Measurements from ENCODE around the gene KRT6B.
"Not testable (repeated sequence)": the region's sequence is repeated elsewhere in the genome, so short reads cannot be mapped to it uniquely, and the experiment has no call there.

Gene KRT6B

GRCh38 chr12:52452101-52452500, at the start of gene KRT6B:
Gene KRT6B (minus strand): TSS chr12:52452146. CDS start chr12:52452078, 68 bp downstream.
- DNase-seq (ENCODE audit: low read depth in 2 of 3, low spot score in 2 of 3): no peak

- no peak for DNase-seq (ENCODE audit: low read depth in 2 of 3, low spot score in 2 of 3)
Measured at GRCh38 chr12:52501490-52501889, 49.5 kb upstream of the KRT6B start.

DNA sequence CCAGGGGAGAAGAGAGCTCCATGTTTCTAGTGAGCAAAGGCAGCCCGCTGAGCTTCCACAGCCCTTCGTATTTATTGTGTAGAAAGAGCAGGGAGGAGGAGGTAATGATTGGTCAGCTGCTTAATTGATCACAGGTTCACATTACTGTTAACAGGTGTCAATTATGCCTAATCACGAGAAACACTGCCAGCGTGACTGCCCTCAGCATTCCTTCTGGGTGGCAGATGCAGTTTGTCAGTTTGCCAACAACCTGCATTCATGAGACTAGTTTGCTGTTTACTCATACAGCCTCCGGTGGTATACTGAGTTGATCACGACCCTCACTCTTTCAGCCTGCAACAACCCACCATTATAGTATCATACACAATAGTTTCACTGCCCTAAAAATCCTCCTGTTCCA, 48.6 kb upstream of the KRT6B start:
- DNase-seq (ENCODE audit: low read depth in 2 of 3, low spot score in 2 of 3): not testable (repeated sequence)

- no peak for DNase-seq (ENCODE audit: low read depth in 2 of 3, low spot score in 2 of 3)
Measured at GRCh38 chr12:52499806-52500560, 48.0 kb upstream of the KRT6B start.

- DNase-seq (ENCODE audit: low read depth in 2 of 3, low spot score in 2 of 3): no peak
Measured at GRCh38 chr12:52498946-52499345, 47.0 kb upstream of the KRT6B start.

- DNase-seq (ENCODE audit: low read depth in 2 of 3, low spot score in 2 of 3): no peak
Measured at GRCh38 chr12:52497975-52498374, 46.0 kb upstream of the KRT6B start.

DNA sequence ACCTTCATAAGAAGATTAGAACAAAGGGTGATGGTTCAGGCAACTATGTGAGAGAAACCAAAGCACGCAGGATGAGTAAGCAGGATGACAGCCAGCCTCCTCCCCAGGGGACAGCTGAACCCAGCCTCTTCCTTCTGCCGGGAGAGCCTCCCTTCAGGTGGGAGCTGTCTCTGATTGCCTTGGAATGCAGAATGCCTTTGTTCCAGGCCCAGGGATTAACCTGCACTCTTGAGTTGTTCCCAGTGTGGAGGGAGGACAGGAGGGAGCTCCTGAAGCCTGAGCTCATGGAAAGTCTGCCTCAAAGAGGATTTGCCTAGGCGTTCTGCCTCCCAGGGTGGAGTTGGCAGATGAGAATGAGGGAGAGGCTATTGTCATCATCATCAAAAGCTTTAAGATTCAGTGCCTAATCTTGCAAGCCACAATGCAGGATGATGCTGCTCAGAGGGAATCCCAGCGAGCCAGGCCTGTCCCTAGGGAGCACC, 44.7 kb upstream of the KRT6B start:
- no peak for DNase-seq (ENCODE audit: low read depth in 2 of 3, low spot score in 2 of 3)

DNA sequence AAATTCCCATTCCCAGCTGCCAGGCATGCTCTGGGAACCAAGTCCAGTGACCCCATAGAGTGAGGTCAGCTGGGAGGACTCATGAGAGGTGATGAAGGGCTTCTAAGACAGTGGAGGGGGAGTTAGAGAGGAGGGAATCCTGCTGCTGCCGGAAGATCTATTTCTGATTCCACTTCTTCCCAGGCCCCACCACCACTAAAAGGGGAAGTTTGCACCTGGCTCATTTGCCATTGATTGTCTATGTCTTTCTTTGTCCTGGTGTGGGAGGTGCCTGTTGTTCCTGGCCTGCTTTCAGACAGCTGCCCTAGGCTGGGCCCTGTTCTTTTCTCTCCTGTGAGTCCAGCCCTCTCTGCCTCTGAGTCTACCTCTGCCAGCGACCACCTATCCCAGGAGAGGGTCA, 44.1 kb upstream of the KRT6B start:
- no peak for DNase-seq (ENCODE audit: low read depth in 2 of 3, low spot score in 2 of 3)

DNA sequence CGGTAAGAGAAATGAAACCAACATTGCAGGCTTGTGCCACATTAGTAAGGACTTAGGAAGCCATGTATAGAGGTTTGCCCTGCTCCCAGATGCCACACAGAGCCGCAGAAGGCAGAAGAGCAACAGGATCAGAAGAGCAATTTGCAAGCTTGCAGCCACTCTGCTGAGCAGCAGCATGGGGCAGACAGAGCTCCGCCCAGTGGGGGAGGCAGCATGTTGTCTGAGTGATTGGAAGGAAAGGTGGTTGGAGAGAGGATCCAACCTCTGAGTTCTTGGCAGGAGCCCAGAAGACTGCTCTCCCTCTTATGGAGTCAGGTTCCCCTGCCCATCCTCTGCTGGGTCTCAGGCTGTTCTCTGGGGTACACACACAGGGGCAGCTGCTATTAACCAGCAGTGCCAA, 43.4 kb upstream of the KRT6B start:
- DNase-seq (ENCODE audit: low read depth in 2 of 3, low spot score in 2 of 3): no peak

- DNase-seq (ENCODE audit: low read depth in 2 of 3, low spot score in 2 of 3): no peak
Measured at GRCh38 chr12:52494518-52494917, 42.6 kb upstream of the KRT6B start.

GRCh38 chr12:52494100-52494499, 42.2 kb upstream of the KRT6B start:
- DNase-seq (ENCODE audit: low read depth in 2 of 3, low spot score in 2 of 3): no peak

DNA sequence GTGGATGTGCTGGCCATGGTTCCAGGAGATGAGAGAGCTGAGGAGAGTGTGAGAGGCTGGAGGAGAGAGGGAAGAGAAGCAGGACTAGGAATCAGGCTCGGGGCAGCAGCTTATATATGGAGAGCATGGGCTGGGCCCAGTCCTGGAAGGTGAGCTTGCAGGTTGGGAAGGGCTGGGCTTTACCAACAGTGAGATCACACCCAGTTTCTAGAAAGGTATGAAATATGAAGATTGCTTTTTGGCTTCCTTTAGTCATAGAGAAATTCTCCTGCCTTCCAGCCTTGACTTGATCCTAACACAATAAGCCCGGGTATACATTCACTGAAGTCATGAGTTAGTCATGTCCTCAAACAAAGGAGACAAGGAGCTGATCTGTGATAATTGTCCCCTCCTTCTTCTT, 41.2 kb upstream of the KRT6B start, which contains the start of gene KRT6A:
TSS of gene KRT6A (minus strand) at position 86 of the 400 bp plus-strand sequence. CDS start at position 17, 69 bp downstream.
- no peak for DNase-seq (ENCODE audit: low read depth in 2 of 3, low spot score in 2 of 3)

DNA sequence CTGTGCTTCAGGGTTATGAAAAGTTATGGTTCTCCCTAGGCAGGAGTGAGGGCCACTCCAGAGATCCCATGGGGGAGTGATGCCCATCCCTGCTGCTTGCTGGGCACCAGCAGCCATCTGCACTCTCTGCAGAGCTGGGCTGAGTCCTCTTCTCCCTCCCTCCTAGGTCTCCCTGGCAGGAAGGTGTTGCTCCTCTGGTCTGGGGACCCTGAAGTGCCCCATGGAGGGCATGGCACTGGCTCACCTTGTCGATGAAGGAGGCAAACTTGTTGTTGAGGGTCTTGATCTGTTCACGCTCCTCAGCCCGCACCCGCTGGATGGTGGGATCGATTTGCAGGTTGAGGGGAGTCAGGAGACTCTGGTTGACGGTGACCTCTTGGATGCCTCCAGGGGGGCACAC, 40.5 kb upstream of the KRT6B start:
- DNase-seq (ENCODE audit: low read depth in 2 of 3, low spot score in 2 of 3): not testable (repeated sequence)

GRCh38 chr12:52491495-52491894, 39.5 kb upstream of the KRT6B start:
- not testable (repeated sequence) for DNase-seq (ENCODE audit: low read depth in 2 of 3, low spot score in 2 of 3)

GRCh38 chr12:52488736-52489135, 36.8 kb upstream of the KRT6B start:
- no peak for DNase-seq (ENCODE audit: low read depth in 2 of 3, low spot score in 2 of 3)

DNA sequence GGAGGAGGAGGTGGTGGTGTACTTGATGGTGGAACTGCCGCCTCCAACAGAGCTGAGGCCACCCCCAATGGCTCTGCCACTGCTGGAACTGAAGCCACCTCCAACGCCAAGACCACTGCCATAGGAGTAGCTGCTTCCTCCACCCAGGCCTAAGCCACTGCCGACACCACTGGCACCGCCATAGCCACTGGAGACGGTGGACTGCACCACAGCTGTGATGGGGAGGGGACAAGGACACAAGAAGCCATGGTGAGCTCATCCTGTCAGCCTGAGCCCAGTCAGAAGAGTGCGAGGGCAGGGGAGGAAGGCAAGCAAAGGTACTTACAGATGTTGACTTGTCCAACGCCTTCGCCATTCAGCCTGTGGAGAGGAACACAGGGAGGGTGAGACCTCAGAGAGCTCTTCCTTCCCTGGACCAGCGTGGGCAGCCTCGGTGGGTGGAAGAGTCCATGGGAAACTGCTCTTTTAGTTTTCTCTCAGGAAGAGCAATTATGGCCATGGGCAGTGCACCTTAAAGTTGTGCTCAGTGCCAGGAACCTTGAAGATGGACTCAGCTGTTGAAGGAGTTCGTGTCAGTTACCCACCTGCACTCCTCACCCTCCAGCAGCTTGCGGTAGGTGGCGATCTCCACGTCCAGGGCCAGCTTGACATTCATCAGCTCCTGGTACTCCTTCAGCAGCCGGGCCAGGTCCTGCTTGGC, 35.9 kb upstream of the KRT6B start:
- not testable (repeated sequence) for DNase-seq (ENCODE audit: low read depth in 2 of 3, low spot score in 2 of 3)

GRCh38 chr12:52487211-52487610, 35.3 kb upstream of the KRT6B start:
- no peak for DNase-seq (ENCODE audit: low read depth in 2 of 3, low spot score in 2 of 3)

GRCh38 chr12:52486166-52487105, 34.5 kb upstream of the KRT6B start:
- no peak for DNase-seq (ENCODE audit: low read depth in 2 of 3, low spot score in 2 of 3)

DNA sequence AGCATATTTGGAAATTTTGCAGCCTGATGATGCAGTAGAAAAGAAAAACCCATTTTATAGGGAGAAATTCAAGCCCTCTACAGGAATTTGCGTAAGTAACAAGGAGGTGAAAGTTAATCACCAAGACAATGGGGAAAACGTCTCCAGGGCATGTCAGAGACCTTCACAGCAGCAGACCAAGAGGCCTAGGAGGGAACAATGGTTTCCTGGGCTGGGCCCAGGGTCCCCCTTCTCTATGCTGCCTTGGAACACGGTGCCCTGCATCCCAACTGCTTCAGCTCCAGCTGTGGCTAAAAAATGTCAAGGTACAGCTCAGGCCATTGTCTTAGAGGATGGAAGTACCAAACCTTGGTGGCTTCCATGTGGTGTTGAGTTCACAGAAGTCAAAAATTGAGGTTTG, 28.1 kb upstream of the KRT6B start:
- DNase-seq (ENCODE audit: low read depth in 2 of 3, low spot score in 2 of 3): no peak

- DNase-seq (ENCODE audit: low read depth in 2 of 3, low spot score in 2 of 3): no peak
Measured at GRCh38 chr12:52477651-52478050, 25.7 kb upstream of the KRT6B start.

DNA sequence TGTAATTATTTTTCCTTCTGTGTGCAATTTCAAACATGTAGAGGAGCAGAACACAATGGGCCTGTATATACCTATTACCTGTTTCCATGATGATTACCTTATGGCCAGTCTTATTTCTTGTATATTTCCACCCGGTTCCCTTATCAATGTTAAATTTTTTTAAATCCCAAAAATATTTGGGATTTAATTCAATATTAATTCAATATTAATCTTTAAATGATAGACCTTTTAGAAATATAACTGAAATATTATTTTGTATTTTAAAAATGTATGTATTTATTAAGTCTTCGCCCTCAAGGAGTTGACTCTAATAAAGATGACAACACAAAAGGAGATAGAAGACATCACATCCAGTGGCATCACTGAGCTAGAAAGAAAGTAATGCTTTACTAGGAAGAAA, 22.3 kb upstream of the KRT6B start:
- no peak for DNase-seq (ENCODE audit: low read depth in 2 of 3, low spot score in 2 of 3)
